ENCODE data around the gene SH3PXD2B. TPM values are rescaled to one million over a fixed set of nuclear protein-coding genes. Genes with fewer than 3 reads are reported as not detected.
"Not testable (repeated sequence)": the region's sequence is repeated elsewhere in the genome, so short reads cannot be mapped to it uniquely, and the experiment has no call there.

The SH3PXD2B gene
- total RNA-seq, 1 donor from 2014 or later: 81.1 TPM

GRCh38 chr5:172479784-172480115 lies 25.4 kb upstream of the SH3PXD2B start:
- TF ChIP-seq CTCF (IDR thresholded peaks at IDR 0.05): no peak
- no peak overlapping the region for H3K4me3 Mint-ChIP-seq (ENCODE audit: unreplicated experiment)
- no peak for DNase-seq (ENCODE audit: low spot score)
- no peak overlapping the region for H3K27ac Mint-ChIP-seq (ENCODE audit: unreplicated experiment)
- H3K36me3 Mint-ChIP-seq (ENCODE audit: low read depth): no peaks in the 10 kb centered on the region
- peaks cover 3% of the 10 kb centered on the region for H3K27me3 Mint-ChIP-seq (ENCODE audit: low read depth)
- no peaks in the 10 kb centered on the region for H3K9me3 Mint-ChIP-seq (ENCODE audit: low read depth)
- peaks cover 3% of the 10 kb centered on the region for H3K4me1 Mint-ChIP-seq (ENCODE audit: low read depth)

- peaks cover 3% of the 10 kb centered on the region for H3K4me1 Mint-ChIP-seq (ENCODE audit: low read depth)
- no peak for DNase-seq (ENCODE audit: low spot score)
- no peaks in the 10 kb centered on the region for H3K36me3 Mint-ChIP-seq (ENCODE audit: low read depth)
- peaks cover 3% of the 10 kb centered on the region for H3K27me3 Mint-ChIP-seq (ENCODE audit: low read depth)
- H3K4me3 Mint-ChIP-seq (ENCODE audit: unreplicated experiment): no peak overlapping the region
- H3K9me3 Mint-ChIP-seq (ENCODE audit: low read depth): no peaks in the 10 kb centered on the region
- H3K27ac Mint-ChIP-seq (ENCODE audit: unreplicated experiment): no peak overlapping the region
- peak; percentile 94 for TF ChIP-seq CTCF (IDR thresholded peaks at IDR 0.05)
Observed at GRCh38 chr5:172479034-172479783, 24.9 kb upstream of the SH3PXD2B start.

- H3K27me3 Mint-ChIP-seq (ENCODE audit: low read depth); H3K9me3 Mint-ChIP-seq (ENCODE audit: low read depth); DNase-seq (ENCODE audit: low spot score); H3K36me3 Mint-ChIP-seq (ENCODE audit: low read depth); H3K27ac Mint-ChIP-seq (ENCODE audit: unreplicated experiment); H3K4me3 Mint-ChIP-seq (ENCODE audit: unreplicated experiment); H3K4me1 Mint-ChIP-seq (ENCODE audit: low read depth): not testable (repeated sequence)
Observed at GRCh38 chr5:172478695-172479033, 24.3 kb upstream of the SH3PXD2B start.

GRCh38 chr5:172478256-172478655 lies 23.9 kb upstream of the SH3PXD2B start:
- no peak overlapping the region for H3K27ac Mint-ChIP-seq (ENCODE audit: unreplicated experiment)
- DNase-seq (ENCODE audit: low spot score): no peak
- no peak overlapping the region for H3K4me3 Mint-ChIP-seq (ENCODE audit: unreplicated experiment)
- TF ChIP-seq CTCF (IDR thresholded peaks at IDR 0.05): no peak
- H3K36me3 Mint-ChIP-seq (ENCODE audit: low read depth): no peaks in the 10 kb centered on the region
- no peaks in the 10 kb centered on the region for H3K9me3 Mint-ChIP-seq (ENCODE audit: low read depth)
- H3K27me3 Mint-ChIP-seq (ENCODE audit: low read depth): peaks cover 3% of the 10 kb centered on the region
- H3K4me1 Mint-ChIP-seq (ENCODE audit: low read depth): peaks cover 3% of the 10 kb centered on the region

GRCh38 chr5:172477466-172477865 lies 23.1 kb upstream of the SH3PXD2B start:
- H3K9me3 Mint-ChIP-seq (ENCODE audit: low read depth): no peaks in the 10 kb centered on the region
- H3K4me1 Mint-ChIP-seq (ENCODE audit: low read depth): peaks cover 3% of the 10 kb centered on the region
- no peak for DNase-seq (ENCODE audit: low spot score)
- H3K27me3 Mint-ChIP-seq (ENCODE audit: low read depth): peaks cover 3% of the 10 kb centered on the region
- no peak overlapping the region for H3K4me3 Mint-ChIP-seq (ENCODE audit: unreplicated experiment)
- H3K27ac Mint-ChIP-seq (ENCODE audit: unreplicated experiment): no peak overlapping the region
- TF ChIP-seq CTCF (IDR thresholded peaks at IDR 0.05): no peak
- no peaks in the 10 kb centered on the region for H3K36me3 Mint-ChIP-seq (ENCODE audit: low read depth)

- Mint-ChIP-seq H3K36me3 (ENCODE audit: low read depth) (no peaks in the 10 kb centered on the region), H3K4me3 (ENCODE audit: unreplicated experiment) (no peak overlapping the region), H3K9me3 (ENCODE audit: low read depth) (no peaks in the 10 kb centered on the region), H3K27ac (ENCODE audit: unreplicated experiment) (no peak overlapping the region), H3K27me3 (ENCODE audit: low read depth) (peaks cover 9% of the 10 kb centered on the region), H3K4me1 (ENCODE audit: low read depth) (peaks cover 3% of the 10 kb centered on the region)
- DNase-seq (ENCODE audit: low spot score): no peak
- no peak for TF ChIP-seq CTCF (IDR thresholded peaks at IDR 0.05)
Observed at GRCh38 chr5:172474293-172474692, 20.0 kb upstream of the SH3PXD2B start.
